IPS-NIHi7 (cell line): Measurements from ENCODE around the gene SRRM1.
A peak's percentile ranks its signal among the peaks of the same experiment; 100 is the strongest.
"Not testable (repeated sequence)": the region's sequence is repeated elsewhere in the genome, so short reads cannot be mapped to it uniquely, and the experiment has no call there.

Source experiments
- DNase-seq: peaks from one replicate; pipeline ENCODE4 v3.0.0; 2012; ENCODE audit warnings: mixed read lengths; ENCODE audit errors: extremely low spot score

Gene SRRM1

DNA sequence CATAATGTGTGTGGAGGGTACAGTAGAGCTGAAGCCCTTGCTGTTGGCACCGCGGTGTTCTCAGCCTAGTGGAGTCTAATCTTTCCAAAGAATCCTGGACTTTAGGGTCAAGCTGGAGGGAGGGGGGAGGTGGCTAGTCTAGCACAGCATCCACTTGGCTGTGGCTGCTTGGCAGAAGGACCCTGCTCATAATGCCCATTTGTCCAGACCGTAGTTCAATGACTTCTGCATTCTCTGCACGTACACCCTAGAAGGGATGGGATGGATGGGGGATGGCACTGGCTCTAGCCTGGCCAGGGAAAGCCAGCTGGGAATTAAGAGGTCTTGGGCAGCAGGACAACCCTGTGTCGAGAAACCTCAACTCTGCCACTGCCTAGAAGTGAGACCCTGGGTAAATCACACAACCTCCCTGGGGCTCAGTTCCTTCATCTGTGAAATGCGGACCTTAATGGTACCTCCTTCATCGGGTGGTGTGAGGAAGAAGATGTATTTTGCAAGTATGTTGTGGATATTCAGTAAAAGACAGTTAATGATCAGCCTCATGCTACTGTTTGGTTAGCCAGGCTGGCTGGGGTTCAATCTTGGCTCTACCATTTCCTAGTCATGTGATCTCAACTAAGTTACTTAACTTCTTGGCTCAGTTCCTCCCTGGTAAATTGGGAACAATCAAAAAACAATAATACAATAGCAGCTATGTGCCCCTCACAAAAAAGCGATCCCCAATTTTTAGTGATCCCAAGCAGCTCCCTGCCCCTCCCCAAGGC lies 75.0 kb downstream of the SRRM1 start:
- peak; percentile 2 for DNase-seq

DNA sequence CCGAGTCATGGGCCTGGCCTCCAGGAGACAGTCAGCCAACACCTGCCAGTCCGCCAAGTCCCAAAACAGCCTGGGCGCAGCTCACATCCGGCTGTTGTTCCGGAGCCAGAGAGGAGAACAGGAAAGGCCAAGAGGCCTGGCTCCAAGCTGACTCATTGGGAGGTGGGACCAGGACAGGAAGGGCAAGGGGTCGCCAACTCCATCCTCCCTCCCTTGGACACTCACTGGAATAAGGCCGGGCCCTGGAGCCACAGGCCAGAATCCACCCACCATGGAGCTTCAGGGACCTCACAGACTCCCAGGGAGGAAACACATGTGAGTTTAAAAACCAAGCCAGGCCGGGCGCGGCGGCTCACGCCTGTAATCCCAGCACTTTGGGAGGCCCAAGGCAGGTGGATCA lies 77.0 kb downstream of the SRRM1 start:
- DNase-seq = peak; percentile 11

DNA sequence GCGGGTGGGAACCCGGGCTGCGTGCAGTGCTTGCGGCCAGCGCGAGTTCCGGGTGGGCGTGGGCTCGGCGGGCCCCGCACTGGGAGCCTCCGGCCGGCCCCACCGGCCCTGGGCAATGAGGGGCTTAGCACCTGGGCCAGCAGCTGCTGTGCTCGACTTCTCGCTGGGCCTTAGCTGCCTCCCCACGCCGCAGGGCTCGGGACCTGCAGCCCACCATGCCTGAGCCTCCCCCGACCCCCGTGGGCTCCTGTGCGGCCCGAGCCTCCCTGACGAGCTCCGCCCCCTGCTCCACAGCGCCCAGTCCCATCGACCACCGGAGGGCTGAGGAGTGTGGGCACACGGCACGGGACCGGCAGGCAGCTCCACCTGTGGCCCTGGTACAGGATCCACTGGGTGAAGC lies 78.4 kb downstream of the SRRM1 start:
- DNase-seq = no peak

DNA sequence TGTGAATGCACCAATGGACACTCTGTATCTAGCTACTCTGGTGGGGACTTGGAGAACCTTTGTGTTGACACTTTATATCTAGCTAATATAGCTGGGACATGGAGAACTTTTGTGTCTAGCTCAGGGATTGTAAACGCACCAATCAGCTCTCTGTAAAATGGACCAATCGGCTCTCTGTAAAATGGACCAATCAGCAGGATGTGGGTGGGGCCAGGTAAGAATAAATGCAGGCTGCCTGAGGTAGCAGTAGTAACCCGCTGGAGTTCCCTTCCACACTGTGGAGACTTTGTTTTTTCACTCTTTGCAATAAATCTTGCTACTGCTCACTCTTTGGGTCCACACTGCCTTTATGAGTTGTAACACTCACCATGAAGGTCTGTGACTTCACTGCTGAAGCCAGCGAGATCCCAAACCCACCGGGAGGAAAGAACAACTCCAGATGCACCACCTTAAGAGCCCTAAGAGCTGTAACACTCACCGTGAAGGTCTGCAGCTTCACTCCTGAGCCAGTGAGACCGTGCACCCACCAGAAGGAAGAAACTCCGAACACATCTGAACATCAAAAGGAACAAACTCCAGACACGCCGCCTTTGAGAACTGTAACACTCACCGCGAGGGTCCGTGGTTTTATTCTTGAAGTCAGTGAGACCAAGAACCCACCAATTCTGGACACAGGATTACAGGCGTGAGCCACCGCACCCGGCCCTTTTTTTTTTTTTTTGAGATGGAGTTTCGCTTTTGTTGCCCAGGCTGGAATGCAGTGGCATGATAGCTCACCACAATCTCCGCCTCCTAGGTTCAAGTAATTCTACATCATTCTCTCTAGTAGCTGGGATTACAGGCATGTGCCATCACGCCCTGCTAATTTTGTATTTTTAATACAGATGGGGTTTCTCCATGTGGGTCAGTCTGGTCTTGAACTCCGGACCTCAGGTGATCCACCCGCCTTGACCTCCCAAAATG lies 79.3 kb downstream of the SRRM1 start:
- not testable (repeated sequence) for DNase-seq
